Measurements from ENCODE around the gene FTCD. TPM values are rescaled to one million over a fixed set of nuclear protein-coding genes. Genes with fewer than 3 reads are reported as not detected.

The FTCD gene
- polyA plus RNA-seq, 3 donors: not detected

DNA sequence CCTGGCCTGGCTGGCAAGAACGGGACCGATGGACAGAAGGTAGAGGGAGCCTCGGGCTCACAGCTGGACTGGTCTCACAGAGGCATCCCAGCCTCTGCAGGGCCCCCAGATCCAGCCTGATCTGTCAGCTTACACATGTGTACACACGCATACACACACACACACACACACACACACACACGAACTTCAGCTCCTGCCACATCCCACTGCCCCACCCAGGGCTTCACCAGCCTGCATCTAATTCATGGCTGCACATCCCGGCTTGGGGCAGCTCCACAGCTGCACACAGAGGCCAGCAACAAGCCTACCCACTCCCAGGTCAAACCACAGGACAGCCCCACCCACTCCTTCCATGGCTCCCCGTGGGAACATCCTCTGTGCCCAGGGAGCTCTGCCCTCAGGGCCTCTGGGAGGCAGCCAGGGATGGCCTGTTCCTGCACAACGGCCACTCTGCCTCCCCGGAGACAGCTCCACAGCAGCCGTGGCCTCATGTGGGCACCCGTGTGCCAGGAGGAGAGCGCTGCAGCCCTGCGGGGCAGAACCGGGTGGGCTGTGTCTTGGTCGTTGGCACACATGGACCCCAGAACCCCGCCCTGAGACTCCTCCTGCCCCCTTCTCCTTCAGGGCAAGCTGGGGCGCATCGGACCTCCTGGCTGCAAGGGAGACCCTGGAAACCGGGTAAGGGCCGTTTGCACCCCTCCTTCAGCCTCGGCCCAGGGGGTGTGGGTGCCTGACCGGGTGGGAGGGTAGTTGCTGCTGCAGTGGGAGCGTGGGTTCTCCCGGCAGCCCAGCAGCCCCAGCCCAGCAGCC lies 38.4 kb downstream of the FTCD start:
- H4K20me1 ChIP-seq (ENCODE audit: insufficient read depth, low read length): no peaks in the 10 kb centered on the region
- no peak overlapping the region for H3K4me2 ChIP-seq (replicated peaks; ENCODE audit: extremely low read depth, low read length, poor library complexity, severe bottlenecking)
- no peak overlapping the region for H3K9ac ChIP-seq (ENCODE audit: insufficient read depth, low read length, poor library complexity, severe bottlenecking)
- Mint-ChIP-seq H3K4me3 (no peak overlapping the region), H3K4me1 (no peaks in the 10 kb centered on the region), H3K27ac (no peak overlapping the region), H3K36me3 (no peaks in the 10 kb centered on the region), H3K27me3 (ENCODE audit: low read depth in 3 of 3) (peaks cover 0 to 3% (median 2%) of the 10 kb centered on the region in 3 donors), H3K9me3 (peaks cover 0 to 20% (median 9%) of the 10 kb centered on the region in 7 donors)
- no peaks in the 10 kb centered on the region for H3K79me2 ChIP-seq (ENCODE audit: insufficient read depth, low read length)
- intact Hi-C loops (cut with micrococcal nuclease): no loop called here
- H3K27ac ChIP-seq (ENCODE audit: low read depth in 1 of 2, low read length in 2 of 2): no peak overlapping the region
- DNase-seq: no peak
- H3K36me3 ChIP-seq (replicated peaks in 1 of 2; ENCODE audit: control insufficient read depth in 1 of 2, insufficient read depth in 2 of 2, low read length in 2 of 2): no peaks in the 10 kb centered on the region
- no peak overlapping the region for H3K4me3 ChIP-seq (replicated peaks in 1 of 3; ENCODE audit: low read depth in 2 of 3, low read length in 3 of 3)
- no peak for TF ChIP-seq CTCF (IDR thresholded peaks at IDR 0.05)
- no peaks in the 10 kb centered on the region for H3K27me3 ChIP-seq (ENCODE audit: control insufficient read depth in 2 of 2, insufficient read depth in 2 of 2, low read length in 2 of 2)
- no peak overlapping the region for H2AFZ ChIP-seq (ENCODE audit: insufficient read depth, low read depth, low read length, poor library complexity, severe bottlenecking)
- WGBS (ENCODE audit: insufficient coverage): 94% methylated on average over 15 of the region's 24 CpGs
- peaks cover 5 to 16% of the 10 kb centered on the region in 2 donors for H3K9me3 ChIP-seq (replicated peaks in 1 of 2; ENCODE audit: control insufficient read depth in 1 of 2, insufficient read depth in 1 of 2, low read length in 2 of 2)
- no peaks in the 10 kb centered on the region for H3K4me1 ChIP-seq (ENCODE audit: control insufficient read depth in 1 of 2, insufficient read depth in 2 of 2, low read length in 2 of 2)

GRCh38 chr21:46116189-46116775 lies 39.1 kb downstream of the FTCD start:
- H3K36me3 ChIP-seq (replicated peaks in 1 of 2; ENCODE audit: control insufficient read depth in 1 of 2, insufficient read depth in 2 of 2, low read length in 2 of 2): no peaks in the 10 kb centered on the region
- Mint-ChIP-seq H3K27ac (no peak overlapping the region), H3K4me1 (no peaks in the 10 kb centered on the region), H3K9me3 (peaks cover 0 to 20% (median 9%) of the 10 kb centered on the region in 7 donors), H3K4me3 (no peak overlapping the region), H3K36me3 (no peaks in the 10 kb centered on the region), H3K27me3 (ENCODE audit: low read depth in 3 of 3) (peaks cover 0 to 3% (median 2%) of the 10 kb centered on the region in 3 donors)
- H3K4me2 ChIP-seq (replicated peaks; ENCODE audit: extremely low read depth, low read length, poor library complexity, severe bottlenecking): no peak overlapping the region
- WGBS (ENCODE audit: insufficient coverage): 94% methylated on average over 12 of the region's 20 CpGs
- H2AFZ ChIP-seq (ENCODE audit: insufficient read depth, low read depth, low read length, poor library complexity, severe bottlenecking): no peak overlapping the region
- H3K4me1 ChIP-seq (ENCODE audit: control insufficient read depth in 1 of 2, insufficient read depth in 2 of 2, low read length in 2 of 2): no peaks in the 10 kb centered on the region
- no peaks in the 10 kb centered on the region for H3K79me2 ChIP-seq (ENCODE audit: insufficient read depth, low read length)
- no peak for TF ChIP-seq CTCF (IDR thresholded peaks at IDR 0.05)
- no peak overlapping the region for H3K27ac ChIP-seq (ENCODE audit: low read depth in 1 of 2, low read length in 2 of 2)
- H3K9me3 ChIP-seq (replicated peaks in 1 of 2; ENCODE audit: control insufficient read depth in 1 of 2, insufficient read depth in 1 of 2, low read length in 2 of 2): peaks cover 5 to 16% of the 10 kb centered on the region in 2 donors
- H3K9ac ChIP-seq (ENCODE audit: insufficient read depth, low read length, poor library complexity, severe bottlenecking): no peak overlapping the region
- no peak overlapping the region for H3K4me3 ChIP-seq (replicated peaks in 1 of 3; ENCODE audit: low read depth in 2 of 3, low read length in 3 of 3)
- intact Hi-C loops (cut with micrococcal nuclease): no loop called here
- no peak for DNase-seq
- H4K20me1 ChIP-seq (ENCODE audit: insufficient read depth, low read length): no peaks in the 10 kb centered on the region
- no peaks in the 10 kb centered on the region for H3K27me3 ChIP-seq (ENCODE audit: control insufficient read depth in 2 of 2, insufficient read depth in 2 of 2, low read length in 2 of 2)

All from CD14-positive monocyte (primary cell).